Astrocyte of the spinal cord (primary cell): ENCODE data around the gene ACSL5.

Source experiments
- DNase-seq: peaks from one replicate; pipeline ENCODE4 v3.0.0; 2011; ENCODE audit warnings: low read depth, low spot score
- H3K4me3 ChIP-seq: 2 replicates; pipeline ENCODE4 v1.5.1; 2011; ENCODE audit warnings: low read depth, mild to moderate bottlenecking, low read length, moderate library complexity
- CTCF ChIP-seq: IDR thresholded peaks from 2 replicates; pipeline ENCODE4 v1.5.1; 2012; ENCODE audit warnings: low read depth, mild to moderate bottlenecking, low read length, inconsistent platforms
- in situ Hi-C: cut with HindIII; loops from 2 replicates; pipeline ENCODE4 v1.10.0; 2017; ENCODE audit warnings: low sequenced_read_pairs

ACSL5 gene

DNA sequence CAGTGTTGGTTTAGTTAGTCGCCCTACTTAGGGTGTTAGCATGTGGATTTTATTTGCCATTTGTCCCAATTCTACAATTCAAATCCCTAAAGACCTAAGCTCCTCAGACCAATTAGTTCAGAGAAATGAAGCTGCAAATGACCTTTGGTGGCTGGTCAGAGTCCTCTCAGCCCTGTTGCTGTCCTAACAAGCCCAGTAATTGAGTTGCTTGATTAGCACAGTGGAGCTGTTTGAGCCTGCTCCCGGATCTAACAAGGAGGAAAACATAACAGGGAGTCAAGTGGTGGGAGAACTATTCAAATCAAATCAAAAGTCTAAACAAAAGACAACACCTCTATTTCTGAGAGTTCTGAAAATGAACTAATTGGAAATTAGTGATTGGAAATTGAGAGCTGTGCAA, 50.7 kb downstream of the ACSL5 start:
- in situ Hi-C loops = no loop called here
- TF ChIP-seq CTCF = no peak
- no peak overlapping the region for H3K4me3 ChIP-seq
- no peak for DNase-seq

- H3K4me3 ChIP-seq = no peak overlapping the region
- TF ChIP-seq CTCF = no peak
- in situ Hi-C loops = no loop called here
- DNase-seq = no peak
These were observed 52.2 kb downstream of the ACSL5 start for GRCh38 chr10:112426111-112426510.

GRCh38 chr10:112429147-112429546, 55.2 kb downstream of the ACSL5 start:
- DNase-seq = no peak
- in situ Hi-C loops = no loop called here
- no peak overlapping the region for H3K4me3 ChIP-seq
- TF ChIP-seq CTCF = no peak

DNA sequence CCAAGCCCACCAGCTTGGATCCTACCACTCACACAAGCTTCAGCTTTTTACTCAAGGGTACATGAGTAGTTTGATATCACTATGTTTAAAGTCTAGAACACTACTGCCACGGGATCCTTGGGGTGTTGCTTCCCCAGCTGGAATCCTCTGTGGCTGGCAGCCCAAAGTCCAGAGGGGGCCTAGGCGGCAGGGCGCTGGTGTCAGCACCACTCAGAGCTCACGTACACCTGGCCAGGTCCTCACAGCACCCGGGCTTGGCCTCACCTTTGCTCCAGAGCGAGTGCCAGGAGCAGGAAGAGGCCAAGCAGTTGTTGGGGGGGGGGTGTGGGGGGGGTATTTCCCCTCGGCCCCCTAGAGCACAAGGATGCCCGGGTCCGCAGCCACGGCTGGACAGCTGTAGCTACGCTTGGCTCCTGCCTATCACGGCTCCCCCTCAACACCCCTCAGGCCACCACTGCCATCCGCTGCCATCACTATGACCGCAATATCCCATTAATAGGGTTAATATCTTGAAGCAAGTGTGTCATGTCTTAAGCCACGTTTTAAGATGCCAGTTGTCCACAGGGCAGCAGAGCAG, 55.8 kb downstream of the ACSL5 start:
- no peak for TF ChIP-seq CTCF
- in situ Hi-C loops = no loop called here
- no peak overlapping the region for H3K4me3 ChIP-seq
- no peak for DNase-seq

- in situ Hi-C loops = no loop called here
- no peak overlapping the region for H3K4me3 ChIP-seq
- TF ChIP-seq CTCF = no peak
- no peak for DNase-seq
These were observed 59.2 kb downstream of the ACSL5 start for GRCh38 chr10:112433136-112433535.

DNA sequence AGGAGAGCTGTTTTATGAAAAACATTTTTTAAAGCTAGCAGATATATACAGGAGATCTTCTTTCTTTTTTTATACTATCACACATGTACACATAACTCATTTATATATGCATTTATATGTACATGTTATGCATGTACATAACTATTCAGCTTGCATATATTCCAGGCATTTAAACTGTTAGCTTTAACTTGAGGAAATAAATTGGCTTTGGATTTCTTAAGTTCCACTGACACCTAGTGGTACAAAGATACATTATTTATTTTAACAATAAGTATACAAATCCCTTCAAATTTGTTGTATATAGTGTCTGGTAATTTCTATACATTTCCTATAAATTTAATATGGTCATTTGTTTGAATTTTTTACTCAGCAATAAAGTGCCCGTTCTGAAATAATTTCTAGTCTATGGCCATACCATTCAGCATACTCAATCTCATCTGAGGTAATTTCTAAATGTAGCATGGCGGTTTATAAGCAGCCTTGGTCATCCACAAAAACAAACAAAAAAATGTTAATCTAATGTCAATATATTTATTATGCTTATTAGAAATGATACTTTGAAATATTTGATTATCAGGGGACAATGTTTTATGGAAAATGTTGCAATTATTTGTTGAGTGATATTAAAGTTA, 61.2 kb downstream of the ACSL5 start:
- in situ Hi-C loops = no loop called here
- peak; percentile 56 for DNase-seq
- TF ChIP-seq CTCF = peak; percentile 32
- H3K4me3 ChIP-seq = no peak overlapping the region

- no peak overlapping the region for H3K4me3 ChIP-seq
- in situ Hi-C loops = no loop called here
- TF ChIP-seq CTCF = no peak
- no peak for DNase-seq
These were observed 64.4 kb downstream of the ACSL5 start for GRCh38 chr10:112438356-112438755.
